ENCODE measurements around the gene GZMB. TPM values are rescaled to one million over a fixed set of nuclear protein-coding genes. Genes with fewer than 3 reads are reported as not detected.

Gene GZMB
- total RNA-seq, 1 experiment from 2014 or later = not detected

DNA sequence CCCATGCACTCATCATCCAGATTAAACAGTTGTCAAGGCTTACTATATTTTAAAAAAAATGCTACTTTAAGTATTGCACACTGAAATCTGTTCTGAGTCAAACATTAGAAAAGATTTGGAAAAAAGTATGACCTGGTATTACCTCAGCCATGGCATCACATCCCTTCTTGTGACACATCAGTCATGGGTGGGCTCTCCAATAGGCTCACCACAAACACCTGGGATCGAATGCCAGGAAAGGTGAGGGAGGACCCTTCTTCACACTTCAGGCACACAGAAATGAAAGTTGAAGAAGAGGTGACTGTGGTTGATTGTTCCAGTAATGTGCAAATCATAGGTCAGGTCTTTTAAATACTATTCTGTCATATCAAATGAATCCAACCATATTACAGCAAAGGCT lies 36.6 kb upstream of the GZMB start:
- Histone ChIP-seq H3K4me3 (ENCODE audit: low read depth, low read length, poor library complexity, severe bottlenecking) (no peak overlapping the region), H3K36me3 (ENCODE audit: insufficient read depth, low read length, poor library complexity, severe bottlenecking) (no peaks in the 10 kb centered on the region), H3K27me3 (replicated peaks; ENCODE audit: insufficient read depth, low read depth, low read length, poor library complexity) (peaks cover 31% of the 10 kb centered on the region), H3K9me3 (ENCODE audit: low read depth, low read length, poor library complexity, severe bottlenecking) (no peaks in the 10 kb centered on the region), H3K27ac (ENCODE audit: low read depth, low read length, poor library complexity, severe bottlenecking) (no peak overlapping the region), H3K4me1 (ENCODE audit: insufficient read depth, low read length, poor library complexity, severe bottlenecking) (no peaks in the 10 kb centered on the region)
- POLR2A ChIA-PET (ENCODE audit: low non-redundant PET) = no interaction called here
- DNase-seq (ENCODE audit: low spot score) = no peak
- CTCF ChIA-PET = no interaction called here
- TF ChIP-seq, protein P1, sequence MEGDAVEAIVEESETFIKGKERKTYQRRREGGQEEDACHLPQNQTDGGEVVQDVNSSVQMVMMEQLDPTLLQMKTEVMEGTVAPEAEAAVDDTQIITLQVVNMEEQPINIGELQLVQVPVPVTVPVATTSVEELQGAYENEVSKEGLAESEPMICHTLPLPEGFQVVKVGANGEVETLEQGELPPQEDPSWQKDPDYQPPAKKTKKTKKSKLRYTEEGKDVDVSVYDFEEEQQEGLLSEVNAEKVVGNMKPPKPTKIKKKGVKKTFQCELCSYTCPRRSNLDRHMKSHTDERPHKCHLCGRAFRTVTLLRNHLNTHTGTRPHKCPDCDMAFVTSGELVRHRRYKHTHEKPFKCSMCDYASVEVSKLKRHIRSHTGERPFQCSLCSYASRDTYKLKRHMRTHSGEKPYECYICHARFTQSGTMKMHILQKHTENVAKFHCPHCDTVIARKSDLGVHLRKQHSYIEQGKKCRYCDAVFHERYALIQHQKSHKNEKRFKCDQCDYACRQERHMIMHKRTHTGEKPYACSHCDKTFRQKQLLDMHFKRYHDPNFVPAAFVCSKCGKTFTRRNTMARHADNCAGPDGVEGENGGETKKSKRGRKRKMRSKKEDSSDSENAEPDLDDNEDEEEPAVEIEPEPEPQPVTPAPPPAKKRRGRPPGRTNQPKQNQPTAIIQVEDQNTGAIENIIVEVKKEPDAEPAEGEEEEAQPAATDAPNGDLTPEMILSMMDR (conservative IDR thresholded peaks at IDR 0.05; ENCODE audit: low read depth, low read length) = no peak
- no peak for TF ChIP-seq EZH2 (IDR thresholded peaks at IDR 0.05; ENCODE audit: borderline replicate concordance, low read depth, low read length, poor library complexity, severe bottlenecking)
- BruUV-seq (replicated peaks) = no TSS peak
- intact Hi-C loops (cut with micrococcal nuclease; ENCODE audit: unreplicated experiment) = no loop called here

DNA sequence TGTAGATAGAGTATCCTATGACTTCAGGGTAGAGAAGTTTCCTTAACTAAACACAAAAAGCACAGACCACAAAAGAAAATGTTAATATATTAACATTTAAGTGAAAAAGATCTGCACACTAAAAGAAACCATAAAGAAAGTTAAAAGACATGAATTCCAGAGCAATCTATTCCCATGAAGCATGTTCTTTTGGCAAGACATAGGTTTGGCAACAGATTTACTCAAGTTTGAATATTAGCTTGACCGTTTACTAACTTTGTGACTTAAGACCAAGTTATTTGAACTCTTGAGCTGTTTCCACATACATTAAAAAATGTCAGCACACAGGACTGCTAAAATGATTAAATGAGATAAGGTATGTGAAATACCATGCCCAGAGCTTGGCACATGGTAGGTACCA lies 35.7 kb upstream of the GZMB start:
- Histone ChIP-seq H3K9me3 (ENCODE audit: low read depth, low read length, poor library complexity, severe bottlenecking) (no peaks in the 10 kb centered on the region), H3K36me3 (ENCODE audit: insufficient read depth, low read length, poor library complexity, severe bottlenecking) (no peaks in the 10 kb centered on the region), H3K4me3 (ENCODE audit: low read depth, low read length, poor library complexity, severe bottlenecking) (no peak overlapping the region), H3K27ac (ENCODE audit: low read depth, low read length, poor library complexity, severe bottlenecking) (no peak overlapping the region), H3K27me3 (replicated peaks; ENCODE audit: insufficient read depth, low read depth, low read length, poor library complexity) (peaks cover 24% of the 10 kb centered on the region), H3K4me1 (ENCODE audit: insufficient read depth, low read length, poor library complexity, severe bottlenecking) (no peaks in the 10 kb centered on the region)
- no TSS peak for BruUV-seq (replicated peaks)
- intact Hi-C loops (cut with micrococcal nuclease; ENCODE audit: unreplicated experiment) = no loop called here
- TF ChIP-seq EZH2 (IDR thresholded peaks at IDR 0.05; ENCODE audit: borderline replicate concordance, low read depth, low read length, poor library complexity, severe bottlenecking) = no peak
- ChIA-PET POLR2A (ENCODE audit: low non-redundant PET) (no interaction called here), CTCF (no interaction called here)
- DNase-seq (ENCODE audit: low spot score) = no peak

DNA sequence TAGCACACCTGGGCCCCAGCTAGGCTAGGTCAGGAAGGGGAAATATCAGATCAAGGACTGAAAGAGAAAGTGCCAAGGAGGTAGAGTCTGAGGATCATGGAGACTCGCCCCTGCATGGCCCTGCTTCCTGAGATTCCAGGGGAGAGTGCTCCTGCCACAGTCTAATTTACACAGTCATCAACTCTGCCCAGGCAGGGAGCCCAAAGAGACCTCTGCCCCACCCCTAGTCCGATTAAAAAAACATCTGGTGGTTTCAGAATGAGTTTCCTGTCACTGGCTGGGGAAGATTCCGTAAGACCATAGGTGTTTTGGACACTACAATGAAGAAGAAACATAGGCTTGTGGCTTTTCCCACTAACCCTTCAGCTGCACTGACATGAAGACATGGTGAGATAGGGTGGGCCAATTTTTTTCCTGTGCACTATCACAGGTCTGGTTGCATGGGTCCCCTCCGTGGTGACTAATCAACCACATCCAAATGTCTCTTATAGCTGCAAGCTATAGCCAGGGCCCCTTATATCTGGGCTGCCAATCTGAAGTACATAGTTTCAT lies 31.5 kb upstream of the GZMB start:
- TF ChIP-seq EZH2 (IDR thresholded peaks at IDR 0.05; ENCODE audit: borderline replicate concordance, low read depth, low read length, poor library complexity, severe bottlenecking) = no peak
- TF ChIP-seq, protein P1 (conservative IDR thresholded peaks at IDR 0.05; ENCODE audit: low read depth, low read length) = no peak
- Histone ChIP-seq H3K9me3 (ENCODE audit: low read depth, low read length, poor library complexity, severe bottlenecking) (no peaks in the 10 kb centered on the region), H3K4me1 (ENCODE audit: insufficient read depth, low read length, poor library complexity, severe bottlenecking) (no peaks in the 10 kb centered on the region), H3K4me3 (ENCODE audit: low read depth, low read length, poor library complexity, severe bottlenecking) (no peak overlapping the region), H3K36me3 (ENCODE audit: insufficient read depth, low read length, poor library complexity, severe bottlenecking) (no peaks in the 10 kb centered on the region), H3K27me3 (replicated peaks; ENCODE audit: insufficient read depth, low read depth, low read length, poor library complexity) (no peaks in the 10 kb centered on the region), H3K27ac (ENCODE audit: low read depth, low read length, poor library complexity, severe bottlenecking) (no peak overlapping the region)
- intact Hi-C loops (cut with micrococcal nuclease; ENCODE audit: unreplicated experiment) = no loop called here
- no peak for DNase-seq (ENCODE audit: low spot score)
- BruUV-seq (replicated peaks) = no TSS peak
- POLR2A ChIA-PET (ENCODE audit: low non-redundant PET) = interaction anchor here (0.6 kb wide), 1 partner anchor 8 kb away, joined by 4 read pairs; no protein-coding TSS in a partner anchor
- CTCF ChIA-PET = no interaction called here

DNA sequence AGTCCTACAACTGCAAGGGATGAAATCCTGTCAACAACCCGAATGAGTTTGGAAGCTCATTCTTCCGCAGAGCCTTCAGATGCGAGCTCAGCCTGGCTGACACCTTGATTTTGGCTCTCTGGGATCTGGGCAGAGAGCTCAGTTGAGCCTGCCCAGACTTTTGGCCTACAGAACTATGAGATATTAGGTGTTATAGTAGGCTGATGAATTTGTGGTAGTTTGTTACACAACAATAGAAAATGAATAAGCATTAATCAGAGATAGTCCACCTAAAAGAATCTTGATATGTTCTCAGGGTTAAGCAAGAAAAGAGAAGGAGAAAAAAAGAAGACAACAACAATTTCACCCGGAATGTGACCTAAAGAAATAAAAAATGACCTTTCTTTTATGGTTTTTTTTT lies 30.4 kb upstream of the GZMB start:
- no peaks in the 10 kb centered on the region for H3K4me1 ChIP-seq (ENCODE audit: insufficient read depth, low read length, poor library complexity, severe bottlenecking)
- no peak for DNase-seq (ENCODE audit: low spot score)
- H3K9me3 ChIP-seq (ENCODE audit: low read depth, low read length, poor library complexity, severe bottlenecking) = no peaks in the 10 kb centered on the region
- intact Hi-C loops (cut with micrococcal nuclease; ENCODE audit: unreplicated experiment) = no loop called here
- POLR2A ChIA-PET (ENCODE audit: low non-redundant PET) = no interaction called here
- TF ChIP-seq, protein P1 (conservative IDR thresholded peaks at IDR 0.05; ENCODE audit: low read depth, low read length) = no peak
- no peak for TF ChIP-seq EZH2 (IDR thresholded peaks at IDR 0.05; ENCODE audit: borderline replicate concordance, low read depth, low read length, poor library complexity, severe bottlenecking)
- CTCF ChIA-PET = no interaction called here
- no peak overlapping the region for H3K4me3 ChIP-seq (ENCODE audit: low read depth, low read length, poor library complexity, severe bottlenecking)
- H3K36me3 ChIP-seq (ENCODE audit: insufficient read depth, low read length, poor library complexity, severe bottlenecking) = no peaks in the 10 kb centered on the region
- no peak overlapping the region for H3K27ac ChIP-seq (ENCODE audit: low read depth, low read length, poor library complexity, severe bottlenecking)
- peaks cover 2% of the 10 kb centered on the region for H3K27me3 ChIP-seq (replicated peaks; ENCODE audit: insufficient read depth, low read depth, low read length, poor library complexity)
- no TSS peak for BruUV-seq (replicated peaks)
